Measurements from ENCODE around the gene CACNA1C.

GRCh38 chr12:2531371-2531770 is 478.6 kb downstream of the CACNA1C start:
- no peak for TF ChIP-seq POLR2AphosphoS5 (IDR thresholded peaks at IDR 0.05; ENCODE audit: low read depth, low read length)
- TF ChIP-seq RFX5 (IDR thresholded peaks at IDR 0.05; ENCODE audit: low read length), result no peak
